A549 (cell line): ENCODE measurements around the gene GALNT5. TPM values are rescaled to one million over a fixed set of nuclear protein-coding genes. Genes with fewer than 3 reads are reported as not detected.

Experiments used
- ATAC-seq, 2 experiments: fragments of 200-7000 bp in 1 of 2; fragments of >200 bp in 1 of 2; cut with Nextera tagmentation in 1 of 2; cut with Tn5 transposase in 1 of 2; 3 replicates each; pipeline versions ENCODE4 v1.8.0 to v1.9.1; 2018 to 2020; ENCODE audit warnings: mild to moderate bottlenecking in 1 of 2, moderate library complexity in 1 of 2
- CTCF ChIA-PET: fragments of 300-600 bp; sonication (Branson Sonifier 250); formaldehyde crosslinking; extraction: SDS; loops from one replicate; lab custom pipeline; 2021; ENCODE audit warnings: antibody characterized with exemption, inconsistent platforms; lab: Yijun Ruan, JAX
- POLR2A ChIA-PET: fragments of 350-600 bp; formaldehyde crosslinking; extraction: SDS; loops from one replicate; lab custom pipeline; 2021; ENCODE audit warnings: antibody characterized with exemption, inconsistent platforms; lab: Yijun Ruan, JAX
- DNase-seq, 2 experiments: peaks; one replicate each; pipeline versions ENCODE4 v3.0.0 to v3.0.0-alpha.2; 2011 to 2016; ENCODE audit warnings: low read depth in 1 of 2, low spot score in 1 of 2
- FAIRE-seq: peaks from 2 replicates; lab custom pipeline; 2011; peaks lifted over from hg19 to GRCh38; lab: Jason Lieb, UNC
- H3K27ac ChIP-seq, 2 experiments: fragments of >200 bp; sonication (Bioruptor Twin); formaldehyde crosslinking; 3 replicates each; pipeline ENCODE4 v1.5.1; 2016 to 2017
- H3K4me1 ChIP-seq: fragments of >200 bp; sonication (Bioruptor Twin); formaldehyde crosslinking; 3 replicates; pipeline ENCODE4 v1.6.1; 2016
- H3K4me2 ChIP-seq: fragments of >200 bp; sonication (Bioruptor Twin); formaldehyde crosslinking; 3 replicates; pipeline ENCODE4 v1.6.1; 2016
- H3K4me3 ChIP-seq: fragments of >200 bp; sonication (Bioruptor Twin); formaldehyde crosslinking; 3 replicates; pipeline ENCODE4 v1.5.1; 2016
- H3K9me3 ChIP-seq: fragments of >200 bp; sonication (Bioruptor Twin); formaldehyde crosslinking; 3 replicates; pipeline ENCODE4 v1.6.1; 2016
- CEBPB ChIP-seq, 2 experiments: fragments of >200 bp in 1 of 2; sonication (Bioruptor Twin) in 1 of 2; formaldehyde crosslinking in 1 of 2; IDR thresholded peaks; 2 replicates each; pipeline ENCODE4 v1.6.1; 2012 to 2016
- EHF ChIP-seq: fragments of 250-450 bp; sonication (Bioruptor Pico); IDR thresholded peaks from 2 replicates; pipeline ENCODE4 v1.5.0; 2020; ENCODE audit warnings: mild to moderate bottlenecking
- EP300 ChIP-seq, 2 experiments: fragments of >200 bp; sonication (Bioruptor Twin); formaldehyde crosslinking; IDR thresholded peaks; 2 replicates in 1 of 2; 3 replicates in 1 of 2; pipeline ENCODE4 v1.6.1; 2016 to 2017
- ESRRA ChIP-seq: fragments of 150-350 bp; IDR thresholded peaks from 2 replicates; pipeline ENCODE4 v1.6.1; 2014; ENCODE audit warnings: mild to moderate bottlenecking, low read length, borderline replicate concordance
- FOSB ChIP-seq: fragments of 250-450 bp; sonication (Bioruptor Pico); IDR thresholded peaks from 2 replicates; pipeline ENCODE4 v1.5.0; 2020; ENCODE audit warnings: mild to moderate bottlenecking, moderate library complexity
- HOXB13 ChIP-seq: fragments of 250-450 bp; sonication (Bioruptor Pico); IDR thresholded peaks from 2 replicates; pipeline ENCODE4 v1.5.0; 2020; ENCODE audit warnings: low read depth, mild to moderate bottlenecking, moderate library complexity
- PHF8 ChIP-seq: fragments of 200-600 bp; sonication (generic); IDR thresholded peaks from 2 replicates; pipeline ENCODE4 v1.6.1; 2016; ENCODE audit warnings: low read depth, mild to moderate bottlenecking, antibody characterized with exemption, moderate library complexity, borderline replicate concordance
- RAD21 ChIP-seq, 2 experiments: fragments of >200 bp in 1 of 2; sonication (Bioruptor Twin) in 1 of 2; formaldehyde crosslinking in 1 of 2; IDR thresholded peaks in 1 of 2; conservative IDR thresholded peaks in 1 of 2; 2 replicates in 1 of 2; 3 replicates in 1 of 2; pipeline ENCODE4 v1.6.1; 2012 to 2018; ENCODE audit warnings: inconsistent platforms in 1 of 2
- RNF2 ChIP-seq: fragments of 200-600 bp; sonication (generic); IDR thresholded peaks from 2 replicates; pipeline ENCODE4 v1.6.1; 2016; ENCODE audit warnings: low read depth, mild to moderate bottlenecking, antibody characterized with exemption, moderate library complexity, borderline replicate concordance
- SMC3 ChIP-seq: fragments of >200 bp; sonication (Bioruptor Twin); formaldehyde crosslinking; IDR thresholded peaks from 3 replicates; pipeline ENCODE4 v1.6.1; 2018; ENCODE audit warnings: inconsistent platforms
- ZNF302 ChIP-seq: fragments of 250-450 bp; sonication (Bioruptor Pico); IDR thresholded peaks from 2 replicates; pipeline ENCODE4 v1.9.0; 2021; ENCODE audit warnings: inconsistent platforms, mild to moderate bottlenecking, moderate library complexity
- WGBS: methylation state at CpG from one replicate; pipeline ENCODE4 v1.1.6; 2017; ENCODE audit errors: missing lambda C conversion rate; 5-methylcytosine and 5-hydroxymethylcytosine counted together
- polyA plus RNA-seq, 4 experiments: library from polyadenylated mRNA; depleted of rRNA in 3 of 4; stranded (reverse); fragments of >200 nt; fragmentation: RNase III in 1 of 4; extraction: RNeasy Plus Mini Kit Qiagen cat#74134 plus additional on column Dnase treatment in 1 of 4; gene quantifications; 2 replicates in 3 of 4; 3 replicates in 1 of 4; pipeline ENCODE4 v1.2.3, GENCODE V29; 2011 to 2017
- TF ChIP-seq, protein P1 (sequence below): fragments of 200-600 bp; sonication (generic); IDR thresholded peaks from 2 replicates; pipeline ENCODE4 v1.6.1; 2016; ENCODE audit warnings: antibody characterized with exemption, mild to moderate bottlenecking, moderate library complexity
- TF ChIP-seq, protein P2 (sequence below): fragments of >200 bp; sonication (Bioruptor Twin); formaldehyde crosslinking; IDR thresholded peaks from 3 replicates; pipeline ENCODE4 v1.6.1; 2016
- TF ChIP-seq, protein P3 (sequence below): IDR thresholded peaks from 2 replicates; pipeline ENCODE4 v1.6.1; 2012
- TF ChIP-seq, protein P4 (sequence below): fragments of 250-450 bp; sonication (Bioruptor Pico); IDR thresholded peaks from 2 replicates; pipeline ENCODE4 v1.5.0; 2021; ENCODE audit warnings: mild to moderate bottlenecking, moderate library complexity, borderline replicate concordance
- TF ChIP-seq, protein P5 (sequence below): IDR thresholded peaks from 2 replicates; pipeline ENCODE4 v1.6.1; 2012; ENCODE audit warnings: low read depth, borderline replicate concordance
- TF ChIP-seq, protein P6 (sequence below): fragments of >200 bp; sonication (Bioruptor Twin); formaldehyde crosslinking; IDR thresholded peaks from 3 replicates; pipeline ENCODE4 v1.5.1; 2016

The GALNT5 gene
- polyA plus RNA-seq, 2 of the 4 experiments (the other 2 are of a cell fraction) = 2.9 to 3.0 TPM

DNA sequence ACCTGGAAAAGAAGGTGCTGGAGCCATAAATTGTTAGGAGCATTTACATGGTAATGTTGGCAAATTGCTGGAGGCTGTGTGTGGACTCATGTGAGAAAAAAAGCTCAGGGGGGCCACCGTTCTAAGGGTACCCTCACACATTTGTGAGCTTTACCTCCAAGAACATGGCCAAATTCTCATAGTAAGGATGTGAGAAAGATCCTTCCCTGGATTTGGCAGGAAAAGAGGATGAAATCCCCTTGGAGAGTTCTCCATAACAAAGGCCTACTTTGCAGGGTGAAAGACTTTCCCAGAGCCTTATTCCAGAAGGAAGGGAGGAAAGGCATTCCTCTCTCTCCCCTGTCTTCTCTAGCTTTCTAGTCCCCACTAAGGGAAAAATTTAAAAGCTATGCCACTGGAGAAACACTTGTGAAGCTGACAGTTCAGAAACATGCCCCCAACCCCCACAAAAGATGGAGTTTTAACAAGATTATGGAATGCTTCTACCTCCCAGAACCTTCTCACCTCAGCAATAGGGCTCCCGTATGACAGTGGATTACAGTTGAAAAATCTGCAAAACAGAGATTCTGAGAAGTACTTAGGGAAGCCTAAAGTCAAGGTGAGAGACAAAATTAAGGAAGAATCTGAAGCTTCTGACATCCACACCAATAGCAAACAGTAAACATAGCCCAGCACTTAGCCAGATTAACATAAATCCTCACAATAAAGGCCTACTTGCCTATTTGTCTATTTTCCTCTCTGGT lies 88.3 kb downstream of the GALNT5 start (continued):
- TF ChIP-seq, protein P1, sequence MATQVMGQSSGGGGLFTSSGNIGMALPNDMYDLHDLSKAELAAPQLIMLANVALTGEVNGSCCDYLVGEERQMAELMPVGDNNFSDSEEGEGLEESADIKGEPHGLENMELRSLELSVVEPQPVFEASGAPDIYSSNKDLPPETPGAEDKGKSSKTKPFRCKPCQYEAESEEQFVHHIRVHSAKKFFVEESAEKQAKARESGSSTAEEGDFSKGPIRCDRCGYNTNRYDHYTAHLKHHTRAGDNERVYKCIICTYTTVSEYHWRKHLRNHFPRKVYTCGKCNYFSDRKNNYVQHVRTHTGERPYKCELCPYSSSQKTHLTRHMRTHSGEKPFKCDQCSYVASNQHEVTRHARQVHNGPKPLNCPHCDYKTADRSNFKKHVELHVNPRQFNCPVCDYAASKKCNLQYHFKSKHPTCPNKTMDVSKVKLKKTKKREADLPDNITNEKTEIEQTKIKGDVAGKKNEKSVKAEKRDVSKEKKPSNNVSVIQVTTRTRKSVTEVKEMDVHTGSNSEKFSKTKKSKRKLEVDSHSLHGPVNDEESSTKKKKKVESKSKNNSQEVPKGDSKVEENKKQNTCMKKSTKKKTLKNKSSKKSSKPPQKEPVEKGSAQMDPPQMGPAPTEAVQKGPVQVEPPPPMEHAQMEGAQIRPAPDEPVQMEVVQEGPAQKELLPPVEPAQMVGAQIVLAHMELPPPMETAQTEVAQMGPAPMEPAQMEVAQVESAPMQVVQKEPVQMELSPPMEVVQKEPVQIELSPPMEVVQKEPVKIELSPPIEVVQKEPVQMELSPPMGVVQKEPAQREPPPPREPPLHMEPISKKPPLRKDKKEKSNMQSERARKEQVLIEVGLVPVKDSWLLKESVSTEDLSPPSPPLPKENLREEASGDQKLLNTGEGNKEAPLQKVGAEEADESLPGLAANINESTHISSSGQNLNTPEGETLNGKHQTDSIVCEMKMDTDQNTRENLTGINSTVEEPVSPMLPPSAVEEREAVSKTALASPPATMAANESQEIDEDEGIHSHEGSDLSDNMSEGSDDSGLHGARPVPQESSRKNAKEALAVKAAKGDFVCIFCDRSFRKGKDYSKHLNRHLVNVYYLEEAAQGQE = no peak
- TF ChIP-seq SMC3 = no peak
- TF ChIP-seq PHF8 = no peak
- TF ChIP-seq, protein P2, sequence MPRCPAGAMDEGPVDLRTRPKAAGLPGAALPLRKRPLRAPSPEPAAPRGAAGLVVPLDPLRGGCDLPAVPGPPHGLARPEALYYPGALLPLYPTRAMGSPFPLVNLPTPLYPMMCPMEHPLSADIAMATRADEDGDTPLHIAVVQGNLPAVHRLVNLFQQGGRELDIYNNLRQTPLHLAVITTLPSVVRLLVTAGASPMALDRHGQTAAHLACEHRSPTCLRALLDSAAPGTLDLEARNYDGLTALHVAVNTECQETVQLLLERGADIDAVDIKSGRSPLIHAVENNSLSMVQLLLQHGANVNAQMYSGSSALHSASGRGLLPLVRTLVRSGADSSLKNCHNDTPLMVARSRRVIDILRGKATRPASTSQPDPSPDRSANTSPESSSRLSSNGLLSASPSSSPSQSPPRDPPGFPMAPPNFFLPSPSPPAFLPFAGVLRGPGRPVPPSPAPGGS = no peak
- TF ChIP-seq, protein P3, sequence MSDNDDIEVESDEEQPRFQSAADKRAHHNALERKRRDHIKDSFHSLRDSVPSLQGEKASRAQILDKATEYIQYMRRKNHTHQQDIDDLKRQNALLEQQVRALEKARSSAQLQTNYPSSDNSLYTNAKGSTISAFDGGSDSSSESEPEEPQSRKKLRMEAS = no peak
- no peak for TF ChIP-seq CEBPB (IDR thresholded peaks at IDR 0.05)
- TF ChIP-seq EP300 (IDR thresholded peaks at IDR 0.05) = no peak
- TF ChIP-seq, protein P4, sequence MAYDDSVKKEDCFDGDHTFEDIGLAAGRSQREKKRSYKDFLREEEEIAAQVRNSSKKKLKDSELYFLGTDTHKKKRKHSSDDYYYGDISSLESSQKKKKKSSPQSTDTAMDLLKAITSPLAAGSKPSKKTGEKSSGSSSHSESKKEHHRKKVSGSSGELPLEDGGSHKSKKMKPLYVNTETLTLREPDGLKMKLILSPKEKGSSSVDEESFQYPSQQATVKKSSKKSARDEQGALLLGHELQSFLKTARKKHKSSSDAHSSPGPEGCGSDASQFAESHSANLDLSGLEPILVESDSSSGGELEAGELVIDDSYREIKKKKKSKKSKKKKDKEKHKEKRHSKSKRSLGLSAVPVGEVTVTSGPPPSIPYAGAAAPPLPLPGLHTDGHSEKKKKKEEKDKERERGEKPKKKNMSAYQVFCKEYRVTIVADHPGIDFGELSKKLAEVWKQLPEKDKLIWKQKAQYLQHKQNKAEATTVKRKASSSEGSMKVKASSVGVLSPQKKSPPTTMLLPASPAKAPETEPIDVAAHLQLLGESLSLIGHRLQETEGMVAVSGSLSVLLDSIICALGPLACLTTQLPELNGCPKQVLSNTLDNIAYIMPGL (CRISPR knock-in tag) = no peak
- no peak for TF ChIP-seq RNF2
- TF ChIP-seq RAD21 (conservative IDR thresholded peaks at IDR 0.05 in 1 of 2, IDR thresholded peaks at IDR 0.05 in 1 of 2) = no peak

DNA sequence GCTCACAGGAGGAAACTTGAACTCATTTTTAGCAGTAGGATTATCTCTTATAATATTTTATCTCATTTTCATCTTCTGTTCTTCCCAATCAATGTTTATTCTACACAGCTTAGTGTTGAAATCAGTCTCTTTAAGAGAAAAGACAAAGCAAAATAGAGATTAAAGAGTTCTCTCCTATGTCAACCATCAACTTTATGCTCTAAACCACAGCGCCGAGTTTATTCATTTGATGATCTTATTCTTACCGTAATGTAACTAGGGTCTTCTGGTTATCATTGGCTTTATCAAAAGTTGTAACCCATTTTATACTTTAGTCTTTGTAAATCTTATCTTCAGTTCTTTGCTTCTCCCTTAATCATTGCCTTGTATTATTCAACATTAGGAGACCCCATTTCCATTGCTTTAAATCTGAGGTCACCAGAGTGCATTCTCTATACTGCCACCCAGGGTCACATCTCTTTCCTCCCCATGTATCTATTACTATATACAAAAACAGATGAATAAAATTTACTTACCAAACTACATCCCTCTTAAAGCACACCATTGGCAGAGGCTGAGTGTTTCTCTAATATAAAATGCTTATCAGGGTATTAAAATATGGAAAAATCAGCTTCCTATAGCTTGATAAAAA lies 90.9 kb downstream of the GALNT5 start:
- no peak for ATAC-seq
- ChIA-PET POLR2A (no interaction called here), CTCF (interaction anchor here (1.0 to 4.1 kb wide), 2 partner anchors 12 to 43 kb away, joined by 3 to 26 read pairs; no protein-coding TSS in a partner anchor)
- no peak for DNase-seq
- no peak for FAIRE-seq
- WGBS = 86% methylated on average over 3 of the region's 3 CpGs
- Histone ChIP-seq H3K9me3 (no peaks in the 10 kb centered on the region), H3K4me1 (no peaks in the 10 kb centered on the region), H3K4me3 (no peak overlapping the region), H3K4me2 (no peak overlapping the region), H3K27ac (no peak overlapping the region)
- no peak for TF ChIP-seq ZNF302 (CRISPR knock-in tag)
- TF ChIP-seq, protein P5, sequence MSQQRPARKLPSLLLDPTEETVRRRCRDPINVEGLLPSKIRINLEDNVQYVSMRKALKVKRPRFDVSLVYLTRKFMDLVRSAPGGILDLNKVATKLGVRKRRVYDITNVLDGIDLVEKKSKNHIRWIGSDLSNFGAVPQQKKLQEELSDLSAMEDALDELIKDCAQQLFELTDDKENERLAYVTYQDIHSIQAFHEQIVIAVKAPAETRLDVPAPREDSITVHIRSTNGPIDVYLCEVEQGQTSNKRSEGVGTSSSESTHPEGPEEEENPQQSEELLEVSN = no peak
- no peak for TF ChIP-seq PHF8
- TF ChIP-seq, protein P6, sequence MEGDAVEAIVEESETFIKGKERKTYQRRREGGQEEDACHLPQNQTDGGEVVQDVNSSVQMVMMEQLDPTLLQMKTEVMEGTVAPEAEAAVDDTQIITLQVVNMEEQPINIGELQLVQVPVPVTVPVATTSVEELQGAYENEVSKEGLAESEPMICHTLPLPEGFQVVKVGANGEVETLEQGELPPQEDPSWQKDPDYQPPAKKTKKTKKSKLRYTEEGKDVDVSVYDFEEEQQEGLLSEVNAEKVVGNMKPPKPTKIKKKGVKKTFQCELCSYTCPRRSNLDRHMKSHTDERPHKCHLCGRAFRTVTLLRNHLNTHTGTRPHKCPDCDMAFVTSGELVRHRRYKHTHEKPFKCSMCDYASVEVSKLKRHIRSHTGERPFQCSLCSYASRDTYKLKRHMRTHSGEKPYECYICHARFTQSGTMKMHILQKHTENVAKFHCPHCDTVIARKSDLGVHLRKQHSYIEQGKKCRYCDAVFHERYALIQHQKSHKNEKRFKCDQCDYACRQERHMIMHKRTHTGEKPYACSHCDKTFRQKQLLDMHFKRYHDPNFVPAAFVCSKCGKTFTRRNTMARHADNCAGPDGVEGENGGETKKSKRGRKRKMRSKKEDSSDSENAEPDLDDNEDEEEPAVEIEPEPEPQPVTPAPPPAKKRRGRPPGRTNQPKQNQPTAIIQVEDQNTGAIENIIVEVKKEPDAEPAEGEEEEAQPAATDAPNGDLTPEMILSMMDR = no peak
- TF ChIP-seq EHF (CRISPR knock-in tag) = no peak
- no peak for TF ChIP-seq ESRRA
- TF ChIP-seq, protein P4 (CRISPR knock-in tag) = no peak
- TF ChIP-seq HOXB13 (CRISPR knock-in tag) = no peak
- TF ChIP-seq FOSB (CRISPR knock-in tag) = no peak
